ENCODE data around the gene ANXA11. TPM values are rescaled to one million over a fixed set of nuclear protein-coding genes. Genes with fewer than 3 reads are reported as not detected.

The ANXA11 gene
- total RNA-seq, 1 experiment from 2014 or later = 434 TPM

GRCh38 chr10:80141696-80142460, 63.5 kb downstream of the ANXA11 start:
- Histone ChIP-seq H2AFZ (ENCODE audit: low read length) (peak overlapping the region; percentile 8; the same call in 1 of the 2 replicates), H3F3A (ENCODE audit: low read length, unreplicated experiment) (peaks cover 6% of the 10 kb centered on the region), H3K9me2 (replicated peaks; ENCODE audit: low read length) (no peaks in the 10 kb centered on the region), H3K9ac (ENCODE audit: low read length) (no peak overlapping the region), H3K9me3 (ENCODE audit: low read length) (no peaks in the 10 kb centered on the region), H3K36me3 (ENCODE audit: low read depth, low read length) (no peaks in the 10 kb centered on the region), H3K4me1 (ENCODE audit: insufficient read depth, low read length) (peaks cover 24% of the 10 kb centered on the region), H4K20me1 (ENCODE audit: low read length) (no peaks in the 10 kb centered on the region), H3K4me2 (ENCODE audit: low read length) (peak overlapping the region; percentile 1; the same call in 1 of the 2 replicates), H3K4me3 (ENCODE audit: low read length) (no peak overlapping the region), H3K79me2 (ENCODE audit: low read length) (no peaks in the 10 kb centered on the region), H3K27me3 (ENCODE audit: low read length) (no peaks in the 10 kb centered on the region; the same call in 1 of the 2 replicates), H3K27ac (ENCODE audit: low read length) (no peak overlapping the region)
- CTCF ChIA-PET = interaction anchor here (4.5 kb wide), 1 partner anchor 79 kb away, joined by 120 read pairs; no protein-coding TSS in a partner anchor
- DNase-seq = no peak
- no TSS peak for BruUV-seq (replicated peaks)
- POLR2A ChIA-PET (ENCODE audit: unreplicated experiment) = interaction anchor here (0.6 kb wide), 1 partner anchor 800 kb away, joined by 7 read pairs; no protein-coding TSS in a partner anchor
- TF ChIP-seq EZH2 (IDR thresholded peaks at IDR 0.05; ENCODE audit: low read length, unreplicated experiment) (no peak), CTCF (conservative IDR thresholded peaks at IDR 0.05; ENCODE audit: low read depth, low read length) (no peak), EZH2phosphoT487 (IDR thresholded peaks at IDR 0.05; ENCODE audit: borderline replicate concordance, low read length) (no peak)
- no peak for ATAC-seq
- intact Hi-C loops (cut with micrococcal nuclease) = loop anchor here (2.0 kb wide), 1 partner anchor 767 kb away; no protein-coding TSS in a partner anchor

- intact Hi-C loops (cut with micrococcal nuclease) = no loop called here
- ATAC-seq = no peak
Measured at GRCh38 chr10:80140251-80140650, 65.1 kb downstream of the ANXA11 start.

More at GRCh38 chr10:80140251-80140650, 65.1 kb downstream of the ANXA11 start:
- ChIA-PET POLR2A (ENCODE audit: unreplicated experiment) (no interaction called here), CTCF (no interaction called here)
- H3K36me3 ChIP-seq (ENCODE audit: low read depth, low read length) = no peaks in the 10 kb centered on the region
- no peaks in the 10 kb centered on the region; the same call in 1 of the 2 replicates for H3K27me3 ChIP-seq (ENCODE audit: low read length)
- no peak overlapping the region for H3K9ac ChIP-seq (ENCODE audit: low read length)
- no peak for DNase-seq
- H3F3A ChIP-seq (ENCODE audit: low read length, unreplicated experiment) = no peaks in the 10 kb centered on the region
- no TSS peak for BruUV-seq (replicated peaks)
- TF ChIP-seq CTCF (conservative IDR thresholded peaks at IDR 0.05; ENCODE audit: low read depth, low read length) (no peak), EZH2phosphoT487 (IDR thresholded peaks at IDR 0.05; ENCODE audit: borderline replicate concordance, low read length) (no peak), EZH2 (IDR thresholded peaks at IDR 0.05; ENCODE audit: low read length, unreplicated experiment) (no peak)
- H3K4me2 ChIP-seq (ENCODE audit: low read length) = no peak overlapping the region
- H3K9me2 ChIP-seq (replicated peaks; ENCODE audit: low read length) = no peaks in the 10 kb centered on the region
- H3K27ac ChIP-seq (ENCODE audit: low read length) = no peak overlapping the region
- H3K4me1 ChIP-seq (ENCODE audit: insufficient read depth, low read length) = peaks cover 13% of the 10 kb centered on the region
- no peak overlapping the region for H2AFZ ChIP-seq (ENCODE audit: low read length)
- no peaks in the 10 kb centered on the region for H3K79me2 ChIP-seq (ENCODE audit: low read length)
- no peak overlapping the region for H3K4me3 ChIP-seq (ENCODE audit: low read length)
- H4K20me1 ChIP-seq (ENCODE audit: low read length) = no peaks in the 10 kb centered on the region
- no peaks in the 10 kb centered on the region for H3K9me3 ChIP-seq (ENCODE audit: low read length)

All from PC-3 (cell line).